Suprapubic skin (tissue), 3 donors: ENCODE measurements around the gene PHEX.

Experiments used
- EP300 ChIP-seq: sonication (generic); formaldehyde crosslinking; IDR thresholded peaks from one replicate; pipeline ENCODE4 v1.6.1; 2017; ENCODE audit warnings: antibody characterized with exemption
- TF ChIP-seq, protein P1 (sequence below), 2 donors: fragments of 200-600 bp in 1 of 2; fragments of 450-650 bp in 1 of 2; sonication (generic) in 1 of 2; IDR thresholded peaks; one replicate each; pipeline ENCODE4 v1.5.1; 2016 to 2019; ENCODE audit warnings: antibody characterized with exemption in 2 of 2, mild to moderate bottlenecking in 1 of 2, moderate library complexity in 1 of 2

DNA sequence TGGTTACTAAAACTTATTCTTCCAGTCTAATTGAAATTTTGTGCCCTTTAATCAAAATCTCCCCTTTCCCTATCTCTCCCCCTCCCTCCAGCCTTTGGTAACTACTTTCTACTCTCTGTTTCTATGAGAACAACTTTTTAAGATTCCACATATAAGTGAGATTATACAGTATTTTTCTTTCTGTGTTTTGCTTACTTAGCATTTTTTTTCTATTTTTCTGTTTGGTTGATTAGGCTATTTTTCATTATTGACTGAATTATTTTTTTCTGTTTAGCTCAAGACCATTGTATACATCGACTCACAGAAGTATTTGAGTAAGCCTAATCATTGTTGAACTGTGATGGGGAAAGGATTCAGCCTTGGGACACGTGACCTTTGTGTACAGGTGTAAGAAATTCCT lies 116.4 kb downstream of the PHEX start:
- TF ChIP-seq EP300 = no peak
- TF ChIP-seq, protein P1, sequence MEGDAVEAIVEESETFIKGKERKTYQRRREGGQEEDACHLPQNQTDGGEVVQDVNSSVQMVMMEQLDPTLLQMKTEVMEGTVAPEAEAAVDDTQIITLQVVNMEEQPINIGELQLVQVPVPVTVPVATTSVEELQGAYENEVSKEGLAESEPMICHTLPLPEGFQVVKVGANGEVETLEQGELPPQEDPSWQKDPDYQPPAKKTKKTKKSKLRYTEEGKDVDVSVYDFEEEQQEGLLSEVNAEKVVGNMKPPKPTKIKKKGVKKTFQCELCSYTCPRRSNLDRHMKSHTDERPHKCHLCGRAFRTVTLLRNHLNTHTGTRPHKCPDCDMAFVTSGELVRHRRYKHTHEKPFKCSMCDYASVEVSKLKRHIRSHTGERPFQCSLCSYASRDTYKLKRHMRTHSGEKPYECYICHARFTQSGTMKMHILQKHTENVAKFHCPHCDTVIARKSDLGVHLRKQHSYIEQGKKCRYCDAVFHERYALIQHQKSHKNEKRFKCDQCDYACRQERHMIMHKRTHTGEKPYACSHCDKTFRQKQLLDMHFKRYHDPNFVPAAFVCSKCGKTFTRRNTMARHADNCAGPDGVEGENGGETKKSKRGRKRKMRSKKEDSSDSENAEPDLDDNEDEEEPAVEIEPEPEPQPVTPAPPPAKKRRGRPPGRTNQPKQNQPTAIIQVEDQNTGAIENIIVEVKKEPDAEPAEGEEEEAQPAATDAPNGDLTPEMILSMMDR (IDR thresholded peaks at IDR 0.05) = no peak
